ES-I3 (cell line): ENCODE data around the gene ZNF219.

ENCODE experiments used
- H3K36me3 ChIP-seq: 2 replicates; pipeline ENCODE4 v1.6.1; 2013; ENCODE audit warnings: mild to moderate bottlenecking, low read length, control low read depth, moderate library complexity; ENCODE audit not compliant: insufficient read depth
- H3K4me1 ChIP-seq: 2 replicates; pipeline ENCODE4 v1.6.1; 2013; ENCODE audit warnings: mild to moderate bottlenecking, control low read depth, low read length; ENCODE audit not compliant: insufficient read depth
- H3K9ac ChIP-seq: 2 replicates; pipeline ENCODE4 v1.6.1; 2013; ENCODE audit warnings: low read depth, mild to moderate bottlenecking, low read length, moderate library complexity
- H3K9me3 ChIP-seq: 2 replicates; pipeline ENCODE4 v1.6.1; 2013; ENCODE audit warnings: mild to moderate bottlenecking, low read length, moderate library complexity; ENCODE audit not compliant: control insufficient read depth, insufficient read depth

Gene ZNF219

DNA sequence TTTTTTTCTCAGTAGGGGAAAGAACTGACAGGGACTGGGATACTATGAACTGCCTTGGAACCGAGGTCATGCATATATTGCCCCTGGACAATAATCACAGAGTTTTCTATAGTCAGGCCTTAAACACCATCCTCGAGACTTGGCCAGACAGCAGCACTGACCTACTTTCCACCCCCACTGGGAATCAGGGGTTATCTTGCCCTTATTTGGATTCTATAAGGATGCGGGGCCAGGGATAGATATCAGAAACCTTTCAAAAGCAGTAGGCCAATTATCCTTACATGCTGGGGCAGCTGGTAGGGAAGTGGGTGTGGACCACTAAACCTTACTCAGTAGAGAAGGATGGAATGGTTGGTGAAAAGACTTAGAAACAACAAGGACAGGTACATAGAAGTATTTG is 2.0 kb downstream of the ZNF219 start:
- peaks cover 22% of the 10 kb centered on the region for H3K4me1 ChIP-seq
- H3K9ac ChIP-seq = no peak overlapping the region; the same call in 1 of the 2 replicates

GRCh38 chr14:21095430-21096205 is 2.8 kb downstream of the ZNF219 start:
- Histone ChIP-seq H3K9ac (no peak overlapping the region), H3K4me1 (peaks cover 22% of the 10 kb centered on the region), H3K9me3 (no peaks in the 10 kb centered on the region; the same call in 1 of the 2 replicates), H3K36me3 (peaks cover 5% of the 10 kb centered on the region; the same call in 1 of the 2 replicates)

More for the DNA sequence above, 2.0 kb downstream of the ZNF219 start:
- H3K36me3 ChIP-seq = peaks cover 5% of the 10 kb centered on the region; the same call in 1 of the 2 replicates
- H3K9me3 ChIP-seq = no peaks in the 10 kb centered on the region; the same call in 1 of the 2 replicates

DNA sequence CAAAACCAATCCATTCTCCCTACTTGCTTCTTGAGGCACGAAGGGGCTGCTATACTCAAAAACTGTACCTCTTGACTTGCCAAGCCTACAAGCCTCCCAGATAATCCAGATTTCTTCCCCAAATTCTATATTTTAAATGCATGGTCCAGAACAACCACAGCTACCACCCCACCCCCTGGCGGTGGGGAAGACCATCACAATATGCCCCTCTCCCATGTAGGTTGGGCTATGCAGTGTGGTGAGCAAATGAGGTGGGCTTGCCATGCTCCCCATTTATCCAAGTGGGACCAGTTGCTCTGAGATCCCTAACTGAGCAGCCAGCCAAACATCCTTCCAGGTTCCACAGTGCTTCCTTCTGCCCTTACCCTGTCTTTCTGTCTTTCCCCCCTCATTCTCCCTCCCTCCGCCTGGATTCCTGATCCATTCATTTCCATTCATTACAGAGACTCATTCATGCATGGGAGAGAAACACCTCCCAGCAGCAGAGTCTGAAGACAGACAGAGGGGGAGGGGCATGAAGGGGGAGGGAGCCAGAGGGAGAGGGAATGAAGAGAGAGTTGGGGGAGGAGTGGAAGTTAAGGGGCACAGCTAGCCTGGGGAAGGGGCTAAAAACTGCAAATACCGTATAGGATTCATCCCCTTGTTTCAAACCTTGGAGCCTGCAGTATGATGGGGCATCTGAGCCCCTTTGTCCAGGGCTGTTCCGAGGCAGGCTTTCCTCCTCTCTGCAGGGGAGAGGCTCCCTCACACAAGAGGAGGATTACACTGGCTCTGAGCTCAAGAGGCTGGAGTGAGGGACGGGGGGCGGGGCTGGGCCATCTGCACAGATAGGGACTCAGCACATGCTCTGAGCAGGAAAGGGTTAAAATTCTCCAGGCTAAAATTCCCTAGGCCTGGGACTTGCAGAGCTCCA is 4.4 kb downstream of the ZNF219 start:
- Histone ChIP-seq H3K9ac (peak overlapping the region; percentile 52; the same call in 1 of the 2 replicates), H3K36me3 (peaks cover 11% of the 10 kb centered on the region; the same call in 1 of the 2 replicates), H3K4me1 (peaks cover 16% of the 10 kb centered on the region), H3K9me3 (no peaks in the 10 kb centered on the region; the same call in 1 of the 2 replicates)

DNA sequence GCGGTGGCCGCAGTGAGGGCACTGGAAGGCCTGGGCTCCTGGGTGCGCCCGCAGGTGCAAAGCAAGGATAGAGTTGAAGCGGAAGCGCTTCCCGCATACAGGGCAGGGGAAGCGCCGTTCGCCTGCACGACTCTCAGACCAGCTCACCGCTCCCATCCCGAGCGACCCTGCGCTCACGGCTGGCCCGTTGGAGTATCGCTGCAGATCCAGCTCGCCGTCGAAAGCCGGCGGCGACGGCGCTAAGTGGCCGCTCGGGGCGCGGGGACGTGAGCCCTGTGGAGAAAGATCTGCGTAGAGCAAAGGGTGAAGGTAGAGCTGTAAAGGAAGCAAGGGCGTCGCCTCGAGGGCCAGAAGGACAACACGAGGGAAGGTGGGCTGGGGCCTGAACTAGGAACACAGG is 5.4 kb downstream of the ZNF219 start:
- Histone ChIP-seq H3K36me3 (peaks cover 11% of the 10 kb centered on the region; the same call in 1 of the 2 replicates), H3K9ac (no peak overlapping the region), H3K9me3 (no peaks in the 10 kb centered on the region; the same call in 1 of the 2 replicates), H3K4me1 (peaks cover 16% of the 10 kb centered on the region)

- Histone ChIP-seq H3K36me3 (peaks cover 11% of the 10 kb centered on the region; the same call in 1 of the 2 replicates), H3K4me1 (peaks cover 16% of the 10 kb centered on the region)
Measured at GRCh38 chr14:21092273-21093011, 6.0 kb downstream of the ZNF219 start.

DNA sequence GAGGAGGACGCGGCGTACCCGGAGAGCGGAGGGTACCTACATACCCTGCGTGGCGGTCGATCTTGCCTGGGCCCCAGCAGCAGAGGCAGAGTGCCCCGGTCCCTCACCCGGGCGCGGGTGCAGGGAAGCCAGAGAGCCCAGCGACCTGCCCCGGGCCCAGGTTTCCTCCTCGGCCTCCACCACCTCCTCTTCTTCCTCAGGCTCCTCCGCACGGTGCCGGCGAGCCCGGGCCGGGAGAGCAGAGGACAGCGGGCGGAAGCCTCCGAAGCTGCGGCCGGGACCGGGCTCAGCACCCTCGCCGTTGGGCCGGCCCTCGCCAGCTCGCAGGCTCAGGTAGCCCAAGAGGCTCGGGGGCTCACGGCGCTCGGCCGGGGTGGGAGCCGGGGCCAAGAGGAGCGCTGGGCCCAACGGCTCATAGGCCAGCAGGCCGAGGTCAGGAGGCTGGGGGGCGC is 6.6 kb downstream of the ZNF219 start:
- Histone ChIP-seq H3K9me3 (no peaks in the 10 kb centered on the region; the same call in 1 of the 2 replicates), H3K36me3 (peaks cover 11% of the 10 kb centered on the region; the same call in 1 of the 2 replicates), H3K4me1 (peaks cover 16% of the 10 kb centered on the region), H3K9ac (no peak overlapping the region)

More at GRCh38 chr14:21092273-21093011, 6.0 kb downstream of the ZNF219 start:
- H3K9me3 ChIP-seq = no peaks in the 10 kb centered on the region; the same call in 1 of the 2 replicates
- H3K9ac ChIP-seq = no peak overlapping the region

DNA sequence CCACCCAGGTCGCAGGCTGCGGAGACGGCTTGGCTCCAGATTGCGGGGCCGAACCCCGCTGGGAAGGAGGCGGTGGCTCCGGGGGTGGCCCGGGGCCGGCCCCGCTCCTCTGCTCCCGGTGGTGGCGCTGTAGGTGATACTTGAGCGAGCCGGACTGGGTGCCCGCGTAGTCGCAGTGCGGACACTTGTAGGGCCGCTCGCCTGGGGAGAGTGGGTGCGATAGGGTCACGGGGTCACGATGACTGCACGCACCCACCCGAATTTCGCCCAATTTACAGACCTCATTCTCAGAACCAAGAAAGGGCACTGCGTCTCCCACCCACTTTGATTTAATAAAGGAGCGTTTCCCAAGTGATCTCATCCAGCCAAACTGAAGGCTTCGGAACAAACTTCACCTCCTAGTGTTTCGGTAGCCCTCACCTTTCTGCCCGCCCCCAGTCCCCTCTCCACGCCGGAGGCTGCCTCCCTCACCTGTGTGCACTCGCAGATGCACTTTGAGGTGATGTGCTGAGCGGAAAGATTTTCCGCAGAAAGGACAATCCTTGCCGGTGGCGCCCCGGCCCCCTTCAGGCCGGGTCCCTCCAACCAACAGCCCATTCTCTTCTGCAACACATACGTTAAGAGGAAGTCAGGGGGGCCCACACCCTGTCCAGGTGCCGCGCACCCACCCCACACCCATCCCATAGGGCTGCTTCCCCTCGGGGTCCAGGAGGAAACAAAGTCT is 7.4 kb downstream of the ZNF219 start:
- H3K9ac ChIP-seq = no peak overlapping the region
- H3K4me1 ChIP-seq = peaks cover 16% of the 10 kb centered on the region
- H3K36me3 ChIP-seq = peaks cover 11% of the 10 kb centered on the region; the same call in 1 of the 2 replicates
- no peaks in the 10 kb centered on the region; the same call in 1 of the 2 replicates for H3K9me3 ChIP-seq

DNA sequence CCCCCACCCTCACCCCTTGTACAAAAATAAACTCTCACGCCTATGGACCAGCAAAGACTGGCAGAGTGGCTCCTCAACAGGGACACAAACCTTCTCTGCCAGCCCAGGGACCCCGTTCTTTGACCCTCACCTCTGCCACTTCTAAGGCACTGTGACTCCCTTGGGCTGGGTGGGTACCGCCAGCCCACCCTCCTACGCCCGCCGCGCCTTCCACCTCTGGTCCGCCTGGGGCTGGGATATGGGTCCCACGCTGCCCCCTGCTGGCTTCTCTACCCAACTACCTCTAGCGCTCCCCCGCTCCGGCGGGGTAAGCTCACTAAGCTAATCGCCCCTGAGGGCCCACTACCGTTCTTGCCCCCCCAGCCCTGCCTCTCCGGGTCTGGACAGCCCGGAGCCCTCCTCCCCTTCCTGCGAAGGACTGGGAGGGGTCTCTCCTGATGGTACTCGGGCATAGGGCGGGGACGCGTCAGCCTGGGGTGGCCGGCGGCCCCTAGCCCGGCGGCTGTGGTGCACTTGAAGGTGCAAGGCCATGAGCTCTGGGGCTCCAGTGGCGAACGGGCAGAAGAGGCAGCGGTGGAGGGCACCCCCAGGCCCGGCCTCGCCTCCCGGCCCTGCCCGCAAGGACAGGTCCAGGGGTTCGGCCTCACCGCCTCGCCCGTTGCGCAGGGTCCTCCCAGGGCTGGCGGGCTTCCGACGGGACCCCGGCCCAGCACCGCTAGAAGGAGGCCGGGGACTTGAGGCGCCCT is 8.1 kb downstream of the ZNF219 start:
- H3K9me3 ChIP-seq = no peaks in the 10 kb centered on the region; the same call in 1 of the 2 replicates
- H3K4me1 ChIP-seq = peaks cover 16% of the 10 kb centered on the region
- H3K36me3 ChIP-seq = peaks cover 11% of the 10 kb centered on the region; the same call in 1 of the 2 replicates
- H3K9ac ChIP-seq = no peak overlapping the region

- Histone ChIP-seq H3K36me3 (peaks cover 11% of the 10 kb centered on the region; the same call in 1 of the 2 replicates), H3K4me1 (peaks cover 11% of the 10 kb centered on the region), H3K9ac (no peak overlapping the region), H3K9me3 (no peaks in the 10 kb centered on the region; the same call in 1 of the 2 replicates)
Measured at GRCh38 chr14:21089877-21090193, 8.6 kb downstream of the ZNF219 start.

DNA sequence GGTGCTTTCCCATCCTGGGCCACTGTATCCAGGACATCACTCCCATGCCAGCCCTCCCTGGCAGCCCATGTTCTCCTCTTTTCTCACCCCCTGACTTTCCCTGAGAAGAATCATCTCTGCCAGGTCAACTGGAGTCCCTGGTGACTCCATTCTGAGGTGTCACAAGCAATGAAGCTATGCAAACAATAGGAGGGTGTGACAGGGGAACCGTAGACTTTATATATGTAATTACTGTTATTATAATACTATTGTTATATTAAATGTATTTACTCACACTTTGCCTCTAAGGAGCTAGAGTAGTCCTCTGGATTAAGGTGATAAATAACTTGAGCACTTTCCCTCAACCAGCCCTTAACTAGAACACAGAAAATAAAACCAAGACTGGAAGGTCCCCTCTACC is 9.2 kb downstream of the ZNF219 start:
- H3K36me3 ChIP-seq = peaks cover 11% of the 10 kb centered on the region; the same call in 1 of the 2 replicates

GRCh38 chr14:21088687-21089086 is 9.8 kb downstream of the ZNF219 start:
- H3K4me1 ChIP-seq = peaks cover 7% of the 10 kb centered on the region
- H3K9me3 ChIP-seq = no peaks in the 10 kb centered on the region; the same call in 1 of the 2 replicates
- H3K9ac ChIP-seq = no peak overlapping the region
- peaks cover 11% of the 10 kb centered on the region; the same call in 1 of the 2 replicates for H3K36me3 ChIP-seq

More for the DNA sequence above, 9.2 kb downstream of the ZNF219 start:
- H3K4me1 ChIP-seq = peaks cover 11% of the 10 kb centered on the region
- H3K9ac ChIP-seq = no peak overlapping the region
- H3K9me3 ChIP-seq = no peaks in the 10 kb centered on the region; the same call in 1 of the 2 replicates

GRCh38 chr14:21087294-21088091 is 11.0 kb downstream of the ZNF219 start:
- no peaks in the 10 kb centered on the region; the same call in 1 of the 2 replicates for H3K9me3 ChIP-seq
- peaks cover 11% of the 10 kb centered on the region for H3K36me3 ChIP-seq
- H3K4me1 ChIP-seq = no peaks in the 10 kb centered on the region; the same call in 1 of the 2 replicates
- no peak overlapping the region for H3K9ac ChIP-seq
